ENCODE results near the gene ASTN2.

DNA sequence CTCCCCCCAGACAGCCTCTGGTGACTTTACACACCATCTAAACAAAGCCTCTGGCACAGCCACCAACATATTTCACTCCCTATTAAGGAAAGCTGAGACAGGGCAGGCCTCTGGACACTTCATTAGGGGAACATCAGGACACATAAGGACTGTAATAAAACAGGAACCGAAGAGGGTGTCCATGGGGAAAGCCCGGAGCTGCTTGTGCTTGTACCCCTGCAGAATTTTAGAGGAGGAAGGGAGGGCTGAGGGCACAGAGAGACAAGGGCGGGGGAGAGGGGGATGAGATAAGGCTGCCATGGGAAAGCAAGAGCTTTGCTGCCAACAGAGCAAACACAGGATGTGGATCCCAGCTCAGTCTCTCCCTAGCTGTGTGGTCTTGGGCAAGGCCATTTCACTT, 138.4 kb downstream of the ASTN2 start:
- TF ChIP-seq, protein P1, sequence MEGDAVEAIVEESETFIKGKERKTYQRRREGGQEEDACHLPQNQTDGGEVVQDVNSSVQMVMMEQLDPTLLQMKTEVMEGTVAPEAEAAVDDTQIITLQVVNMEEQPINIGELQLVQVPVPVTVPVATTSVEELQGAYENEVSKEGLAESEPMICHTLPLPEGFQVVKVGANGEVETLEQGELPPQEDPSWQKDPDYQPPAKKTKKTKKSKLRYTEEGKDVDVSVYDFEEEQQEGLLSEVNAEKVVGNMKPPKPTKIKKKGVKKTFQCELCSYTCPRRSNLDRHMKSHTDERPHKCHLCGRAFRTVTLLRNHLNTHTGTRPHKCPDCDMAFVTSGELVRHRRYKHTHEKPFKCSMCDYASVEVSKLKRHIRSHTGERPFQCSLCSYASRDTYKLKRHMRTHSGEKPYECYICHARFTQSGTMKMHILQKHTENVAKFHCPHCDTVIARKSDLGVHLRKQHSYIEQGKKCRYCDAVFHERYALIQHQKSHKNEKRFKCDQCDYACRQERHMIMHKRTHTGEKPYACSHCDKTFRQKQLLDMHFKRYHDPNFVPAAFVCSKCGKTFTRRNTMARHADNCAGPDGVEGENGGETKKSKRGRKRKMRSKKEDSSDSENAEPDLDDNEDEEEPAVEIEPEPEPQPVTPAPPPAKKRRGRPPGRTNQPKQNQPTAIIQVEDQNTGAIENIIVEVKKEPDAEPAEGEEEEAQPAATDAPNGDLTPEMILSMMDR (IDR thresholded peaks at IDR 0.05; ENCODE audit: extremely low read depth in 1 of 2, insufficient read depth in 1 of 2, low read depth in 1 of 2, low read length in 2 of 2): no peak
- TF ChIP-seq POLR2AphosphoS5 (IDR thresholded peaks at IDR 0.05; ENCODE audit: insufficient read depth, low read depth, low read length): no peak

All from endothelial cell of umbilical vein (primary cell).